ENCODE results near the gene MROH8.
"Not testable (repeated sequence)": the region's sequence is repeated elsewhere in the genome, so short reads cannot be mapped to it uniquely, and the experiment has no call there.

Gene MROH8

GRCh38 chr20:37131486-37131885 lies 47.9 kb downstream of the MROH8 start:
- Histone ChIP-seq H3K36me3 (replicated peaks; ENCODE audit: insufficient read depth, low read length) (no peaks in the 10 kb centered on the region), H3K4me1 (ENCODE audit: low read length) (no peaks in the 10 kb centered on the region), H3K9ac (ENCODE audit: low read length) (no peak overlapping the region), H3K9me2 (replicated peaks; ENCODE audit: insufficient read depth, low read length) (no peaks in the 10 kb centered on the region), H3K4me3 (ENCODE audit: low read length) (no peak overlapping the region), H3K27me3 (replicated peaks; ENCODE audit: insufficient read depth, low read length) (no peaks in the 10 kb centered on the region), H4K20me1 (ENCODE audit: insufficient read depth, low read length) (no peaks in the 10 kb centered on the region), H3K27ac (ENCODE audit: low read length) (no peak overlapping the region), H2AFZ (ENCODE audit: low read length) (no peak overlapping the region), H3K4me2 (ENCODE audit: low read depth, low read length) (no peak overlapping the region), H3K9me3 (replicated peaks; ENCODE audit: insufficient read depth, low read length) (no peaks in the 10 kb centered on the region), H3K79me2 (ENCODE audit: low read length) (no peaks in the 10 kb centered on the region), H3F3A (ENCODE audit: insufficient read depth, low read length) (no peaks in the 10 kb centered on the region)
- no peak for TF ChIP-seq EZH2phosphoT487 (IDR thresholded peaks at IDR 0.05; ENCODE audit: low read length)
- no peak for TF ChIP-seq CTCF (IDR thresholded peaks at IDR 0.05; ENCODE audit: low read length)
- no peak for TF ChIP-seq EZH2 (optimal IDR thresholded peaks at IDR 0.05; ENCODE audit: low read depth, low read length)
- no peak for DNase-seq

- Histone ChIP-seq H3F3A (ENCODE audit: insufficient read depth, low read length) (no peaks in the 10 kb centered on the region), H3K27me3 (replicated peaks; ENCODE audit: insufficient read depth, low read length) (no peaks in the 10 kb centered on the region), H4K20me1 (ENCODE audit: insufficient read depth, low read length) (no peaks in the 10 kb centered on the region), H3K79me2 (ENCODE audit: low read length) (no peaks in the 10 kb centered on the region), H3K36me3 (replicated peaks; ENCODE audit: insufficient read depth, low read length) (no peaks in the 10 kb centered on the region), H2AFZ (ENCODE audit: low read length) (no peak overlapping the region), H3K9me2 (replicated peaks; ENCODE audit: insufficient read depth, low read length) (no peaks in the 10 kb centered on the region), H3K9ac (ENCODE audit: low read length) (no peak overlapping the region), H3K4me3 (ENCODE audit: low read length) (no peak overlapping the region), H3K4me2 (ENCODE audit: low read depth, low read length) (no peak overlapping the region), H3K4me1 (ENCODE audit: low read length) (no peaks in the 10 kb centered on the region), H3K9me3 (replicated peaks; ENCODE audit: insufficient read depth, low read length) (no peaks in the 10 kb centered on the region), H3K27ac (ENCODE audit: low read length) (no peak overlapping the region)
- TF ChIP-seq CTCF (IDR thresholded peaks at IDR 0.05; ENCODE audit: low read length): no peak
- TF ChIP-seq EZH2 (optimal IDR thresholded peaks at IDR 0.05; ENCODE audit: low read depth, low read length): no peak
- TF ChIP-seq EZH2phosphoT487 (IDR thresholded peaks at IDR 0.05; ENCODE audit: low read length): no peak
- no peak for DNase-seq
These were observed 50.5 kb downstream of the MROH8 start for GRCh38 chr20:37128803-37129202.

- not testable (repeated sequence) for H3K9me2 ChIP-seq (replicated peaks; ENCODE audit: insufficient read depth, low read length); H3K9me3 ChIP-seq (replicated peaks; ENCODE audit: insufficient read depth, low read length); H3K4me3 ChIP-seq (ENCODE audit: low read length); H3K4me1 ChIP-seq (ENCODE audit: low read length); H3F3A ChIP-seq (ENCODE audit: insufficient read depth, low read length); H3K36me3 ChIP-seq (replicated peaks; ENCODE audit: insufficient read depth, low read length); DNase-seq; H3K9ac ChIP-seq (ENCODE audit: low read length); H3K79me2 ChIP-seq (ENCODE audit: low read length); H3K4me2 ChIP-seq (ENCODE audit: low read depth, low read length); H3K27me3 ChIP-seq (replicated peaks; ENCODE audit: insufficient read depth, low read length); H3K27ac ChIP-seq (ENCODE audit: low read length); H4K20me1 ChIP-seq (ENCODE audit: insufficient read depth, low read length); H2AFZ ChIP-seq (ENCODE audit: low read length)
These were observed 53.1 kb downstream of the MROH8 start for GRCh38 chr20:37126290-37126689.

GRCh38 chr20:37123441-37123840 lies 55.9 kb downstream of the MROH8 start:
- TF ChIP-seq CTCF (IDR thresholded peaks at IDR 0.05; ENCODE audit: low read length) (no peak), EZH2 (optimal IDR thresholded peaks at IDR 0.05; ENCODE audit: low read depth, low read length) (no peak), EZH2phosphoT487 (IDR thresholded peaks at IDR 0.05; ENCODE audit: low read length) (no peak)
- Histone ChIP-seq H3F3A (ENCODE audit: insufficient read depth, low read length) (no peaks in the 10 kb centered on the region), H3K79me2 (ENCODE audit: low read length) (no peaks in the 10 kb centered on the region), H2AFZ (ENCODE audit: low read length) (no peak overlapping the region), H4K20me1 (ENCODE audit: insufficient read depth, low read length) (no peaks in the 10 kb centered on the region), H3K4me3 (ENCODE audit: low read length) (no peak overlapping the region), H3K27me3 (replicated peaks; ENCODE audit: insufficient read depth, low read length) (no peaks in the 10 kb centered on the region), H3K27ac (ENCODE audit: low read length) (no peak overlapping the region), H3K4me2 (ENCODE audit: low read depth, low read length) (no peak overlapping the region), H3K36me3 (replicated peaks; ENCODE audit: insufficient read depth, low read length) (no peaks in the 10 kb centered on the region), H3K9ac (ENCODE audit: low read length) (no peak overlapping the region), H3K4me1 (ENCODE audit: low read length) (no peaks in the 10 kb centered on the region), H3K9me2 (replicated peaks; ENCODE audit: insufficient read depth, low read length) (no peaks in the 10 kb centered on the region), H3K9me3 (replicated peaks; ENCODE audit: insufficient read depth, low read length) (no peaks in the 10 kb centered on the region)
- DNase-seq: no peak
